HG03064 (cell line): Measurements from ENCODE around the gene WDPCP.
"Not testable (repeated sequence)": the region's sequence is repeated elsewhere in the genome, so short reads cannot be mapped to it uniquely, and the experiment has no call there.

Experiments
- ATAC-seq: cut with Tn5 transposase; IDR thresholded peaks from one replicate; pipeline ENCODE4 v1.9.1; 2021; ENCODE audit warnings: low read depth; ENCODE audit not compliant: unreplicated experiment

The WDPCP gene

DNA sequence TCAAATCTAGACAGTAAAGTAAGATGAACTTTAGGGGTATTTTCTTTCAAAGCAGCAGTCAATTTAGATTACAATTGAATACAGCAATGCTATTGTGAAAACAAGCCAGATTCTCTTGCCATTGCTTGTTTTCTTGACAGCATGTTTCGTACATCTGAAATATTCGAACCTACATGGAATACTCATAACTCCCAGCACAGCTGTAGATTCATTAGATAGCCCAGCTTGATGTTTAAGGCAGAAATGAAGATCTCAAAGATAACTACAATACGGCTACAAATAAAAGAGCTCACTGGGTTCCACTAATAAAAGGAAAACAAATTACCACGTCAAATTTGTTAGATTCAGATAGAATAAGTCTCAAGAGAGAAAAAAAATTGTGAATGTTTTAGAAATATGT, 208.8 kb downstream of the WDPCP start:
- no peak for ATAC-seq

DNA sequence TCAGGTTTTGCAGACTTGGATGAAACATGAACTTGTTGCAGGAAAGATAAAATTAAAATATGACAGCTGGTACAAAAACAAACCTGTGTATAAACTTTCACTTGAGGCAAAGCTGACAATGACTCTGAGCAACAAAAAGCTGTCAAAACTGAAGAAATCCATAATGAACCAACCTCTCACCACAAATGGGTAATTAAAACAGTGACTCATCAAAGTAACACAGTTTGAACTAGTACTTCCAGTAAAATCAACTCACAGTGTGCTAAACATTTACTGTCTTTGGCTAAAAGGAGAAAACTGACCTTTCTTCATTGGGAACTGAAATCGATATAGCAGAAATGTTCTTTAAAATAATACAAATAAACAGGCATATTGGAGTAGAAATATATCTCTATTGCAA, 209.7 kb downstream of the WDPCP start:
- no peak for ATAC-seq

DNA sequence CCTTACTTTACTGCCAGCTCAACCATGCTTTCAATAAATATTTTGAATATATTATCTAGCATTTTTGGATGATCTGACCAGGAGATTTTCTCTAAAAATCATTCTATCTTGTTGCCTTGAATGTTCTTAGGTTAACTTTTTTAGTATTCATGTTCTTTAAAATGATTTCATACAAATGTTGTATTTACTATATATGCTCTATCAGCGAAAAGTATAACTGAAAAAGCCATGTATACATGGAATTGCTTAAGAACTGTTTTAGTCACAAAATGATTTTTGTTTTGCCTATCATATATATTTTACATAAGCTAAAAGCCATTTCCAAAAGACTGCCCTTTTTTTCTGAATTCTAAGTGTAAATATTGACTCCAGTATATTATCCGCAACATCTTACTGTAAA, 213.9 kb downstream of the WDPCP start:
- ATAC-seq: no peak

DNA sequence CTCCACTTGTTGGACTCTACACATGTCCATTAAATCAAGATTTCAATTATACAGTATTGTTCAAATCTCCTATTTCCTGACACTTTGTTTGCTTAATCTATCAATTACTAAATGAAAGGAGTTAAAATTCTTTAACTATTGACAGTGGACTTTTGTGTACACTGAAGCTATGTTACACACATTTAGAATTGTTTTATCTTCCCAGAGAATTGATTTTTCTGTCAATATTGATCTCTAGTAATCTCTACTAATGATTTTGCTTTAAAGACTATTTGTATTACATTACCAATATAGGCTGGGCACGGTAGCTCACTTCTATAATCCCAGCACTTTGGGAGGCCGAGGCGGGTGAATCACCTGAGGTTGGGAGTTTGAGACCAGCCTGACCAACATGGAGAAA, 215.7 kb downstream of the WDPCP start:
- ATAC-seq: no peak

DNA sequence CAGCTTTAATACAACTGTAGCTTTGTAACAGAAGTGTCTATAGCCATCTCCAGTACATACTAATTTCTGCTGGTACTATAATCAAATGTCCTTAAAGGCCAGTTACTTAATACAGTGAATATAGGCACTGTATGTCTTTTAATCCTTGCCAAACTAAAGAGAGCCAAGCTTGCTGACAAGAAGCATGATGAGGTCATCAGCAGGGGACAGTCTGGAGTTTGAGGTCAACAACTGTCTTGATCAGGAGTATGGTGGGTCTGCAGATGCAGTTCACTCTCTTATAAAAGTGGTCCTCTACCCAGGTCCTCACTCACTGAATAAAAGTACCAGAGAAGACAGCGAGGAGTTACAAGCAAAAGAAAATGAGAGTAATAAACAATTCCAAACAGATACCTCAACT, 219.1 kb downstream of the WDPCP start:
- ATAC-seq: no peak

DNA sequence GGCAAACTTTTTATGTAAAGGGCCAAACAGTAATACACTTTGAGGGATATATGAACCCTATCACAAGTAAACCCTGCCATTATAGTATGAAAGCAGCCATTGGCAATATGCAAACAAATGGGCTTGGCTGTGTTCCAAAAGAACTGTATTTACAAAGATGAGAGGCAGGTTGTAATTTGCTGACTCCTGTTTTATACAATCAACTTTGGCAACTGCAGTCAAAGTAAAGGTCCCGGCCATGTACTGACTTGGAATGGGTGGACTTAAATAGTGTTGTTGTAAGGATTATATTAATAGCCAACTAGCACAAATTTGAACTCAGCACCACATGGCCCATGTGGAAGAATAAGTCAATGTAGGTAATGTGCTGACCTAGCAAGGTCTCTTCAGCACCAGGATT, 223.4 kb downstream of the WDPCP start:
- ATAC-seq: no peak

DNA sequence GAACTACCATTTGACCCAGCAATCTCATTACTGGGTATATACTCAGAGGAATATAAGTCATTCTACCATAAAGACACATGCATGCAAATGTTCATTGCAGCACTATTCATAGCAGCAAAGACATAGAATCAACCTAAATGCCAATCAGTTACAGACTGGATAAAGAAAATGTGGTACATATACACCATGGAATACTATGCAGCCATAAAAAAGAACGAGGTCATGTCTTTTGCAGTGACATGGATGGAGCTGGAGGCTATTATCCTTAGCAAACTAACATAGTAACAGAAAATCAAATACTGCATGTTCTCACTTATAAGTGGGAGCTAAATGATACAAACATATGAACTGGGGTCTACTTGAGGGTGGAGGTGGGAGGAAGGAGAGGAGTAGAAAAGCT, 230.6 kb downstream of the WDPCP start:
- ATAC-seq: not testable (repeated sequence)

DNA sequence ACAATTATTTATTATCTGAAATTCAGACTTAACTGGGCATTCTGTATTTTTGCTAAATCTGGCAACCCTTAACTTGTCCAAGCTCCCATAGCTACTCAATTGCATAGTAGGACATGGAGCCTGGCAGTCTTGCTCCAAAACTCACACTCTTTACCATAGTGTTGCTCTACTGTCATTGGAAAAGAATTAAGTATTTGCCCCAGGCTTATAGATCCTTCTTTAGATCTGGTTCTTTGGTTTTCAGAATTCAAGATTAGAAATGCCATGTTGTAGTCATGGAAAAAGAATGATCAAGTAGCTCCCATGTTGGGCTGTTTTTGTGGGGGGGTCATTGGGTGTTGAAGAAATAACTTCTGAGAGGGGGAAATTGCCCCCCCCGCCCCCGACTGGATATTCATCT, 240.9 kb downstream of the WDPCP start:
- no peak for ATAC-seq

DNA sequence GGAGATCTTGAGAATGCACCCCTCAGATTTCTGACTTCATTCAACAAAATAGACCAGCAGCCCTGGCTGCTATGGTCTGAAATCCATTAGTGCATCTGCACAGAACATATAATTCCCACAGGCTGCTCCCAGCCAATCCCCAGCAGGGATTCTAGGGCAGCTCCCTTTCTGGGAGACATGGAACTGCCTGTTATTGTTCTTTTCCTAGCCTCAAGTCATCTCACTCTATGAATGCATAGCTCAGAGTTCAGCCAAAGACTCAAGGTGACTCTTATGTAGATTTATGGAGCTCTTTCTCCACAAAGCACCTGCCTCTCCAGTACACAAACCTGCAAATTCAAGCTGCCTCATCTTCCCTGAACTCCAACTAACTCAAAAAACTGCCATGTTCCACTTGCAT, 241.9 kb downstream of the WDPCP start:
- ATAC-seq: no peak

DNA sequence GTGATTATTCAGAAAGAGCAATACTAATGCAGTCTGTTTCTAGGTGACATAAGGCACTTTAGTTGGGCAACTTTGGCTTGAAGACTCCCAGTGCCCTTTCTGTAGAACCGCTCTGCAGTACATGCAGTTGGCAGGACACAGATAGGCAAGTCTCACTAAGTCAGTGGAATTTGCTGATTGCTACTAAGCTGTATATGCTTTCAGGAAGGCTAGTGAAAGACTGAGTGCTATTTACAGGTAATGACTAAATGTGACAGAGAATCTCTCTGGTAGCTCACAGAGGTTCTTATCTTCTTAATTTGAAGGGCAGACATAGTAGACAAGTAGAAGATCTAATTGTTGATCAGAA, 243.0 kb downstream of the WDPCP start:
- ATAC-seq: no peak

DNA sequence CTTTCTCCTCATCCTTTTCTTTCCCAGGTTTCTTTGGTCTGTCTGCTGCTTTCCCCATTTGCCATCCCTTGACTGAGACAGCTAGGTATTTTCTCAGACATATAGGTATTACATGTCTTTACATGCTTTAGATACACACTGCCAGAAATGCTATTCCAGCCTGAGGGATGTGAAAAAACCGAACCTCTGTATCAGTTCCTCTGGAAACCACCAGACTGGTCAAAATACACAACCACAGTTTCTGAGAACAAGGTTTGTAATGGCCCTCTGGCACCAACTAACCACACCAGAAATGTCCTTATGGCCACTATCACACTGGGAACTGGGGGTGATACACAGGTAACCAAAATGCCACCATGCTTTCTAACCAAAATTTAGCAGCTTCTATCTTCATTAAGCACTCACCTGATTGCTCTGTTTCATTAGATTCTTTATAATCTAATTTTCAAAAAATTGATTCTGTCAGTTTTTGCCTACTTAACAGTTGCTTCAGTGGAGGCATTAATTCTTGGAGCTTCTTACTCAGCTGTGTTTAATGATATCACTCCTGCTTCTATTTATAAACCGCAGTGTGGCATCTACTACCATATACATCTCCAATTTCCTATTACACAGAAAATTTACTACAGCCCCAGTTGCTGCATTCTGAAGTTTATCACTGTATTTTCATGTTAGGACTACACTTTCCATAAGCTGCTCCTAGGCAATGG, 243.5 kb downstream of the WDPCP start:
- ATAC-seq: no peak

DNA sequence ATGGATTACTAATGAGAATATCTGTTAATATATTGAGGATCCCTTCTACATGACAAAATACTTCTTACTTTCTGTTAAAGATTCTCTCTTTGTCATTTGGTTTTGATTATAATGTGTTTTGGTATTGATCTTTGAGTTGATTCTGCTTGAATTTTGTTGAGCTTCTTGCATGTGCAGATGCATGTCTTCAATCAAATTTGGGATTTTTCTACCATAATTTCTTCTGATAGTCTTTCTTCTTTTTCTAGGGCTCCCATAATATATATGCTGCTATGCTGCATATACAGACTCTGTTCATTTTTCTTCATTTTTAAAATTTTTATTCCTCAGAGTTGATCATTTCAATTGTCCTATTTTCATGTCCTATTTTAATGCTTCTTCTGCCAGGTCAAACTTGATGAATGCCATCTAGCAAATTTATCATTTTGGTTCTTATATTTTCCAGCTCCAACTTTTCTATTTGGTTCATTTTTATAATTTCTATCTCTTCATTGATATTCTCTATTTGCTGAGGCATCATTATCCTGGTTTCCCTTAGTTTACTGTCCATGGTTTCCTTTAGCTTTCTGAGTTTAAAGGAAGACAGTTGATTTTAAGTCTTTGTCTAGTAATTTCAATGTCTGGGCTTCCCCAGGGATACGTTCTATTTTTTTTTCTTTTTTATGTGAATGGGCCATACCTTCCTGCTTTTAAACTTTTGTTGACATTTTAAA, 244.7 kb downstream of the WDPCP start:
- no peak for ATAC-seq

DNA sequence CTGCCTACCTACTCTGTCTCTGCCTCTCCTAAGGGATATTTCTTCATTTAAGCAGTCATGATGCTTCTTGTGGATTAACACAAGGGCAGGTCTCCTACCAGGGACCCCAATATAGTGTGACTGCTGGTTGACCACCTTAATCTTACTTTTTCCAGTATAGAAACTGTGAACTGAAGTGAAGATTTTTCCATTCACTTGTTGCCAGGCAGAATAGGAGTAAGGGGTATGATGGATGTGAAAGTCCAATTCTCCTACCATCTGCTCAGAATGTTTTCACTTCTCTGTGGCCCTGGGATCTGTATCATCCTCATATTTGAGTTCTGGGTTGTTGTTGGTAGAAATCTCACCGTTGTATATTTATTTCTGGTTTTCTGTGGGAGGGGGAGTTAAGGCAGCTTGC, 247.8 kb downstream of the WDPCP start:
- ATAC-seq: no peak

DNA sequence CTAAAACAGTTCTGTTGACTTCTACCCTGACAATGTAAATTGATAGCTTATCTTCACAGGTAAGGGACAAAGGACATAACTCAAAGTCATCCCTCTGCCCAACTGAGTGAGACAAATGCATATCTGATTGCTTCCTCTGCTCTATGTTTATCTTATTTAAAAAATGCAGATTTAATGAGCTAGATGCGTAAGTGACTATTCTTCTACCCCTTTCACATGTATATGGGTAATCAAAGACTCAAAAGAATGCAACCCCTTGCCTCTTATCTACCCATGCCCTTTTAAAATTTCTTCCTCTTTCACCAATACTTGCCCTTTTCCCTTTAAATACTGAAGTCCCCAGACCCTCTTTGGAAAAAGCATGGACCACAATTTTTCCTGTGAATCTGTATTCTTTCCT, 253.4 kb downstream of the WDPCP start:
- no peak for ATAC-seq

DNA sequence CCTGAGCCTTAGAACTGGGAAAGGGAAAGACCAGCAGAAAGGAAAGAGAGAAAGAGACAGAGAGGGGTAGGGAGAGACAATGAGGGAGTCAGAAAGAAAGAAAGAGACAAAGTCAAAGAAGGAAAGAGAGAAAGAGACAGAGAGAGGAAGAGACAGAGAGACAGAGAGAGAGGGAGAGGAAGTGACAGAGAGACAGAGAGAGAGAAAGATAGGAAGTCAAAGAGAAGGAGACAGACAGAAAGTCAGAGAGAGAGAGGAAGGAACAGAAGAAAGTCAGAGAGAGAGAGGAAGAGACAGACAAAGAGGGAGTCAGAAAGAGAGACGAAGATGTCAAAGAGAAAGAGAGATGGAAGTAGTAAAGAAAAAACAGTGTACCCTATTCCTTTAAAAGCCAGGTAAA, 261.8 kb downstream of the WDPCP start:
- no peak for ATAC-seq

DNA sequence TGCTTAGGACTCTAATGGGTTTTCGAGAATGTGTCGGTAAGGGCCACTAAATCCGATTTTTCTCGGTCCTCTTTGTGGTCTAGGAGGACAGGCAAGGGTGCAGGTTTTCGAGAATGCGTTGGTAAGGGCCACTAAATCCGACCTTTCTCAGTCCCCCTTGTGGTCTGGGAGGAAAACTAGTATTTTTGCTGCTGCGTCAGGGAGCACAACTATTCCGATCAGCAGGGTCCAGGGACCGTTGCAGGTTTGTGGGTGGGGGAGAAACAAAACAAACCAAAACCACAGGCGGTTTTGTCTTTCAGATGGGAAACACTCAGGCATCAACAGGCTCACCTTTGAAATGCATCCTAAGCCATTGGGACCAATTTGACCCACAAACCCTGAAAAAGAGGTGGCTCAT, 264.6 kb downstream of the WDPCP start:
- ATAC-seq: not testable (repeated sequence)

DNA sequence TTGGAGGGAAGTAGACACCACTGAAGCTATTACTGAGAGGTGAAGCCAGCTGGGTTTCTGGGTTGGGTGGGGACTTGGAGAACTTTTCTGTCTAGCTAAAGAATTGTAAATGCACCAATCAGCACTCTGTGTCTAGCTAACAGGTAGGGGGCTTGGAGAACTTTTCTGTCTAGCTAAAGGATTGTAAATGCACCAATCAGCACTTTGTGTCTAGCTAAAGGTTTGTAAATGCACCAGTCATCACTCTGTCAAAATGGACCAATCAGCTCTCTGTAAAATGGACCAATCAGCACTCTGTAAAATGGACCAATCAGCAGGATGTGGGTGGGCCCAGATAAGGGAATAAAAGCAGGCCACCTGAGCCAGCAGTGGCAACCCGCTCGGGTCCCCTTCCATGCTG, 266.3 kb downstream of the WDPCP start:
- not testable (repeated sequence) for ATAC-seq

DNA sequence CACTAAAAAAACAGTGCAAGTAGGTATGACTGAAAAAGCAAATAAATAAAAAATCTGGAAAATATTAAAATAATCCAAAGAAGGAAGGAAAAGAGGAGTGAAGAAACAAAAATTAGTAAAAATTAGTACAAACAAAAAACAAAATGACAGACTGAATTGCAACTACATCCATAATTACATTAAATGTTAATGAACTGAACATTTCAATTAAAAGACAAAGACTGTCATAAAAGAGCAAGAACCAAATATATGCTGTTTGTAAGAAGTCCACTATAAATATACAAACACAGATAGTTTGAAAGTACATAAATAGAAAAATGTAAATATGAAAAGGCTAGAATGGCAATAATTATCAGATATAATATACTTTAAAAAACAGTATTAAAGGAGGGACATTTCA, 267.6 kb downstream of the WDPCP start:
- ATAC-seq: no peak

DNA sequence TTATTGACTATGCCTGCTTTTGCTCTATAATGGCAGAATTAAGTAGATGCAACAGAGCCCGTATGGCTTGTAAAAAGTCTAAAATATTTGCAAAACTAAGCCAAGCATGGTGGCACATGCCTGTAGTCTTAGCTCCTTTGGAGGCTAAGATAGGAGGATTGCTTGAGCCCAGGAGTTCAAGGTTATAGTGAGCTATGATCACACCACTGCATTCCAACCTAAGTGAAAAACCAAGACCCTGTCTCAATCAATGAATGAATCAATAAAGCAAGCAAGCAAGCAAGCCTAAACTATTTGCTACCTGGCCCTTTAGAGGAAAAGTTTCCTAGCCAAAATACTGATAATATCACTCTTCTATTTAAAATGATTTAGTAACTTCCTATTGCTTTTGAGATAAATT, 277.7 kb downstream of the WDPCP start:
- no peak for ATAC-seq

DNA sequence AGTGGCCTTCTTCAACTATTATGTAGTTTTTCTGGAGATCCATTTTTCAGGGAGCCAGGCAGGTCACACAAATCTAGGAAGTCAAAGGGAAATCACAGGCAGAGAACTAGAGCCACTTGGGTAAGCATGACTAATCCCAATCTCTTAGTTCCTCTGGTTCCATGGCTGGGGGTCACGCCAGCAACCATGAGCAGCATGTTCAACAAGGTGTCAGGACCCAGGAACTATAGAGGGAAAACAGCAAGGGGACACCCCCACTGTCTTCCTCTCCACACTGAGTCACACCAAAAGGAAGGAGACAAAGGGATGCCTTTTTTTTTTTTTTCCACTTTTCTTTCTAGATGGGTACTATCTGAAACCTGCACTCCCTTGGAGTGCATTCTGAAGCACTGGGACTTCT, 286.8 kb downstream of the WDPCP start:
- no peak for ATAC-seq

DNA sequence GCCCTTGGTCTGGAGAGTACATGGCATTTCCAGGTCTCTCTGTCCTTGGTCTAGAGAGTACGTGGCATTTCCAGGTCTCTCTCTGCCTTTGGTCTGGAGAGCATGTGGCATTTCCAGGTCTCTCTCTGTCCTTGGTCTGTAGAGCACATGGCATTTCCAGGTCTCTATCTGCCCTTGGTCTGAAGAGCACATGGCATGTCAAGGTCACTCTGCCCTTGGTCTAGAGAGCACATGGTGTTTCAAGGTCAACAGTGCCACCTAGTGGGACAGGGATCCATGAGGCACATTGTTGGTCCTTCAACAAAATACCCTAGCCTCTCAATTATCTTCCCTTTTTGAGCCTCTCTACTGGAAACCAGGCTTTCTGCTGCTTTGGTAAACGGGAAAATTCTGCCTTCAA, 287.4 kb downstream of the WDPCP start:
- ATAC-seq: no peak

DNA sequence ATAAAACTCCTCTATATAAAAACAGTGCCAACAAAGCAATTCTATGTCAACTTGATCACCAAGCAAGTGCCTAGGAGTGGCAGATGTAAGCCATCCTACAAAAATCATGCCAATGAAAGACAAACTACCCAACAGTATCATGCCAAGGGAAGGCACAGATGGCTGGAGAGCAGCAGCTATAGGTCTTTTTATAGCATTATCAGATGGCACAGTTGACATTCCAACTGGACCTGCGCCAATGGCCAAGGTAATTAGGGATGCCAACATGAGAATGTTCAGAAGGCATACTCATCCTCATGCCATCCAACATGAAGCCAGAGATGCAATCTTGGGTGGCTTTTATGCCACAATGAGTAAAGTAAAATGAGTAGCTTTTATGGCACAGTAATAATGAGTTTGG, 300.3 kb downstream of the WDPCP start:
- ATAC-seq: no peak

DNA sequence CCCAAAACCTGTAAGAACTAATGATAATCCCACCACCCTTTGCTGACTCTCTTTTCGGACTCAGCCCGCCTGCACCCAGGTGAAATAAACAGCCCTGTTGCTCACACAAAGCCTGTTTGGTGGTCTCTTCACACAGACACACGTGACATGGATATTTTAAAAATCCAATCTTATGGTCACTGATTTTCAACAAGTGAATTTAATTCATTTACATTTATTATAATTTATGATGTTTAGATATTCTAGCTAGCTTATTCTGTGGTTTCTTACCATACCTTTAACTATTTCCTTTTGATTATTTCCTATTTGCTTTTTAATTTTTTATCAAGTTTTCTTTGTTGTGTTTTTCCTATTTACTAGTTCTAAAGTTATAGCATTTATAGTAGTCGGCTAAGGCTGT, 301.8 kb downstream of the WDPCP start:
- not testable (repeated sequence) for ATAC-seq
